ENCODE results near the gene MGST1.

DNA sequence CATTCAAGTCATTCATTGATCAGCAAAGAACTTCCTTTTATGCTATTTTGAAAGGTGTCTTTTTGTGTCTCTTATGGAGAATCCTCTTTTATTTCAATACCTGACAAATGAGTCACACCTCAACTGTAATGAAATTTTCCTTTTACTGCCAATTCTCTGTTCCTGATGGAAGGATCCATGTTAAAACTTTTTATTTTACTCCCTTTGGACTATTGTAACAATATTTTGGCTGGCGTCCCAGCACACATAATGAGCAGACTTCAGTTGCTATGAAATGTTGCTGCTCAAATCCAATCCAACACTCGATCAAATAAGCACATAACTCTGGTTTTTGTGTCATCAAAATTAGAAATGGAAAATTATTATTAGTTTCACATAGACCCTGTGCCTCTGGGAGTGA, 48.0 kb upstream of the MGST1 start:
- TF ChIP-seq GATA2 (IDR thresholded peaks at IDR 0.05; ENCODE audit: low read depth, low read length) (no peak), GATA3 (IDR thresholded peaks at IDR 0.05; ENCODE audit: low read depth, low read length) (no peak)
